H9 (cell line): ENCODE measurements around the gene MSRB1. TPM values are rescaled to one million over a fixed set of nuclear protein-coding genes. Genes with fewer than 3 reads are reported as not detected.

Experiments
- DNase-seq: peaks from one replicate; pipeline ENCODE4 v3.0.0-alpha.2; 2017
- H2AFZ ChIP-seq: one replicate; pipeline ENCODE4 v1.6.1; 2013; ENCODE audit warnings: mild to moderate bottlenecking, low read length, control low read depth, moderate library complexity
- H2AK5ac ChIP-seq: 2 replicates; pipeline ENCODE4 v1.6.1; 2013; ENCODE audit warnings: low read length, control low read depth, mixed read lengths; ENCODE audit not compliant: insufficient read length
- H2BK120ac ChIP-seq: one replicate; pipeline ENCODE4 v1.6.1; 2013; ENCODE audit warnings: low read depth, mild to moderate bottlenecking, low read length, control low read depth, inconsistent platforms; ENCODE audit not compliant: poor library complexity, severe bottlenecking
- H2BK12ac ChIP-seq: 2 replicates; pipeline ENCODE4 v1.6.1; 2013; ENCODE audit warnings: low read length, control low read depth, mixed read lengths, low read depth; ENCODE audit not compliant: insufficient read length
- H2BK15ac ChIP-seq: 2 replicates; pipeline ENCODE4 v1.6.1; 2013; ENCODE audit warnings: low read depth, low read length, control low read depth
- H2BK20ac ChIP-seq: one replicate; pipeline ENCODE4 v1.6.1; 2013; ENCODE audit warnings: low read depth, mild to moderate bottlenecking, low read length, control low read depth, inconsistent platforms; ENCODE audit not compliant: poor library complexity, severe bottlenecking
- H2BK5ac ChIP-seq: 2 replicates; pipeline ENCODE4 v1.6.1; 2013; ENCODE audit warnings: low read length, control low read depth, mixed read lengths; ENCODE audit not compliant: insufficient read length
- H3K14ac ChIP-seq: 2 replicates; pipeline ENCODE4 v1.6.1; 2013; ENCODE audit warnings: low read length, control low read depth; ENCODE audit not compliant: insufficient read depth
- H3K18ac ChIP-seq: 2 replicates; pipeline ENCODE4 v1.6.1; 2013; ENCODE audit warnings: low read depth, mild to moderate bottlenecking, mixed read lengths, low read length, control low read depth; ENCODE audit not compliant: insufficient read length
- H3K23ac ChIP-seq: 2 replicates; pipeline ENCODE4 v1.6.1; 2013; ENCODE audit warnings: low read length, control low read depth, mixed read lengths, low read depth; ENCODE audit not compliant: insufficient read length
- H3K23me2 ChIP-seq: 2 replicates; pipeline ENCODE4 v1.6.1; 2013; ENCODE audit warnings: low read depth, mild to moderate bottlenecking, mixed read lengths, low read length, control low read depth; ENCODE audit not compliant: insufficient read length, poor library complexity, severe bottlenecking
- H3K27ac ChIP-seq: 2 replicates; pipeline ENCODE4 v1.5.1; 2013; ENCODE audit warnings: low read length, control low read depth, mixed read lengths, low read depth; ENCODE audit not compliant: insufficient read length
- H3K27me3 ChIP-seq: 2 replicates; pipeline ENCODE4 v1.6.1; 2013; ENCODE audit warnings: low read length, control low read depth, inconsistent platforms; ENCODE audit not compliant: insufficient read depth
- H3K4ac ChIP-seq: 2 replicates; pipeline ENCODE4 v1.6.1; 2013; ENCODE audit warnings: low read depth, mild to moderate bottlenecking, control low read depth, inconsistent platforms, low read length, moderate library complexity
- H3K4me1 ChIP-seq: 2 replicates; pipeline ENCODE4 v1.6.1; 2013; ENCODE audit warnings: low read length, control low read depth, inconsistent platforms; ENCODE audit not compliant: insufficient read depth
- H3K4me2 ChIP-seq: 2 replicates; pipeline ENCODE4 v1.6.1; 2013; ENCODE audit warnings: low read length, control low read depth, mixed read lengths; ENCODE audit not compliant: insufficient read length, insufficient read depth
- H3K56ac ChIP-seq: 2 replicates; pipeline ENCODE4 v1.6.1; 2013; ENCODE audit warnings: low read depth, mild to moderate bottlenecking, mixed read lengths, low read length, control low read depth; ENCODE audit not compliant: insufficient read length
- H3K79me1 ChIP-seq: 2 replicates; pipeline ENCODE4 v1.6.1; 2013; ENCODE audit warnings: low read depth, mild to moderate bottlenecking, moderate library complexity, low read length, control low read depth, inconsistent platforms; ENCODE audit not compliant: insufficient read depth, poor library complexity, severe bottlenecking
- H3K79me2 ChIP-seq: 2 replicates; pipeline ENCODE4 v1.6.1; 2013; ENCODE audit warnings: low read length, control low read depth, inconsistent platforms; ENCODE audit not compliant: insufficient read depth
- H3K9ac ChIP-seq: 2 replicates; pipeline ENCODE4 v1.6.1; 2013; ENCODE audit warnings: low read length, control low read depth, mixed read lengths; ENCODE audit not compliant: insufficient read length; ENCODE audit errors: extremely low read depth
- H3K9me3 ChIP-seq: one replicate; pipeline ENCODE4 v1.6.1; 2013; ENCODE audit warnings: low read depth, low read length, inconsistent platforms; ENCODE audit not compliant: control insufficient read depth
- H3T11ph ChIP-seq: one replicate; pipeline ENCODE4 v1.6.1; 2013; ENCODE audit warnings: mild to moderate bottlenecking, low read length, control low read depth, inconsistent platforms
- H4K20me1 ChIP-seq: one replicate; pipeline ENCODE4 v1.6.1; 2013; ENCODE audit not compliant: control insufficient read depth, insufficient read length, insufficient read depth
- H4K5ac ChIP-seq: 2 replicates; pipeline ENCODE4 v1.6.1; 2013; ENCODE audit warnings: low read depth, mild to moderate bottlenecking, mixed read lengths, low read length, control low read depth; ENCODE audit not compliant: insufficient read length
- H4K8ac ChIP-seq: replicated peaks from 2 replicates; pipeline ENCODE4 v1.6.1; 2013; ENCODE audit warnings: low read length, control low read depth, mixed read lengths, low read depth; ENCODE audit not compliant: insufficient read length
- H4K91ac ChIP-seq: 2 replicates; pipeline ENCODE4 v1.6.1; 2013; ENCODE audit warnings: low read depth, mild to moderate bottlenecking, moderate library complexity, mixed read lengths, low read length, control low read depth; ENCODE audit not compliant: insufficient read length
- H3K27ac Mint-ChIP-seq, 3 experiments: 2 replicates in 2 of 3; 3 replicates in 1 of 3; pipeline ENCODE4 v1.8.0; 2020 to 2021; ENCODE audit warnings: mixed read lengths in 3 of 3, mild to moderate bottlenecking in 1 of 3, moderate library complexity in 1 of 3
- H3K27me3 Mint-ChIP-seq: 2 replicates; pipeline ENCODE4 v1.8.0; 2021; ENCODE audit warnings: low read depth, mild to moderate bottlenecking, moderate library complexity, mixed read lengths
- H3K36me3 Mint-ChIP-seq, 3 experiments: 2 replicates in 2 of 3; 3 replicates in 1 of 3; pipeline ENCODE4 v1.8.0; 2020 to 2021; ENCODE audit warnings: low read depth in 3 of 3, mixed read lengths in 3 of 3; ENCODE audit not compliant: insufficient read depth in 1 of 3
- H3K4me1 Mint-ChIP-seq, 2 experiments: 2 replicates each; pipeline ENCODE4 v1.8.0; 2020; ENCODE audit warnings: mixed read lengths in 2 of 2
- H3K4me3 Mint-ChIP-seq, 2 experiments: 2 replicates in 1 of 2; 3 replicates in 1 of 2; pipeline ENCODE4 v1.8.0; 2020 to 2021; ENCODE audit warnings: mild to moderate bottlenecking in 2 of 2, mixed read lengths in 2 of 2, moderate library complexity in 1 of 2
- H3K9me3 Mint-ChIP-seq, 2 experiments: 2 replicates in 1 of 2; 3 replicates in 1 of 2; pipeline ENCODE4 v1.8.0; 2020; ENCODE audit warnings: mild to moderate bottlenecking in 2 of 2, mixed read lengths in 2 of 2, moderate library complexity in 1 of 2
- WGBS: extraction: QIAGEN DNeasy Blood & Tissue Kit; methylation state at CpG from one replicate; pipeline ENCODE4 v1.1.7; 2013; ENCODE audit warnings: missing lambda C conversion rate, low lambda C conversion rate, mixed read lengths; ENCODE audit not compliant: insufficient read length; ENCODE audit errors: extremely low coverage; 5-methylcytosine and 5-hydroxymethylcytosine counted together
- total RNA-seq: library from RNA; stranded (reverse); gene quantifications from 2 replicates; pipeline ENCODE4 v1.2.1, GENCODE V29; 2021
- TF ChIP-seq, protein P1 (sequence below): fragments of 200-600 bp; sonication (generic); conservative IDR thresholded peaks from 3 replicates; pipeline ENCODE4 v1.8.0; 2021; ENCODE audit warnings: antibody characterized with exemption, mild to moderate bottlenecking

Gene MSRB1
- total RNA-seq, 1 experiment from 2014 or later = 25.7 TPM

DNA sequence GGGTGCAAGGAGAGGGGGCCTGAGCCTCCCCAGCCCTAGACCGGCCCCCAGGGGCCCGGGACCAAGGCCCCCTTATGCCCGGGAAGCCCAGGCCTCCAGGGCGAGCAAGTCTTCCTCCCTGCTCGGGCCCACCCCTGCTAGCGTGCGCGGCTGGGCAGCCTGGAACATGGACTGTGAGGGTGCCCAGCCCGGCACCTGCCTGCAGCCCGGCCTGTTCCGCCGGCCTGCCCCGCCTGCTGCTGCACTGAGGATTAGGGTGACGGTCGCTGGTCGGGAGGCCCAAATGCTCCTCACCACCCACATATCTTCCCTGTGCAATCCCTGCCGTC, 30.8 kb downstream of the MSRB1 start:
- H3K23me2 ChIP-seq = no peaks in the 10 kb centered on the region
- no peaks in the 10 kb centered on the region for H4K20me1 ChIP-seq
- no peak overlapping the region for H2BK20ac ChIP-seq
- Mint-ChIP-seq H3K27ac (no peak overlapping the region; a peak in 1 of 7 replicates), H3K36me3 (no peaks in the 10 kb centered on the region), H3K27me3 (peaks cover 39% of the 10 kb centered on the region), H3K4me1 (peaks cover 3 to 49% of the 10 kb centered on the region in 2 experiments), H3K9me3 (no peaks in the 10 kb centered on the region), H3K4me3 (no peak overlapping the region)
- H2BK12ac ChIP-seq = no peak overlapping the region
- no peak overlapping the region for H3K23ac ChIP-seq
- DNase-seq = no peak
- no peak overlapping the region for H4K91ac ChIP-seq
- H3T11ph ChIP-seq = no peak overlapping the region
- no peak overlapping the region for H2AFZ ChIP-seq
- no CpG with 5 or more reads among the region's 17 CpGs for WGBS
- no peak overlapping the region for H2BK120ac ChIP-seq
- no peak overlapping the region for H4K5ac ChIP-seq
- H3K9me3 ChIP-seq = no peaks in the 10 kb centered on the region
- H2BK15ac ChIP-seq = no peak overlapping the region
- H3K4me1 ChIP-seq = no peaks in the 10 kb centered on the region; the same call in 1 of the 2 replicates
- no peak overlapping the region for H2BK5ac ChIP-seq
- H3K79me2 ChIP-seq = no peaks in the 10 kb centered on the region
- H3K27me3 ChIP-seq = peaks cover 12% of the 10 kb centered on the region
- no peak overlapping the region for H3K56ac ChIP-seq
- H3K14ac ChIP-seq = no peak overlapping the region
- no peaks in the 10 kb centered on the region for H3K79me1 ChIP-seq
- H4K8ac ChIP-seq = no peak overlapping the region
- H2AK5ac ChIP-seq = no peak overlapping the region
- no peak overlapping the region for H3K4ac ChIP-seq
- no peak overlapping the region for H3K27ac ChIP-seq
- H3K18ac ChIP-seq = no peak overlapping the region
- no peak overlapping the region for H3K9ac ChIP-seq
- no peak overlapping the region for H3K4me2 ChIP-seq
- TF ChIP-seq, protein P1, sequence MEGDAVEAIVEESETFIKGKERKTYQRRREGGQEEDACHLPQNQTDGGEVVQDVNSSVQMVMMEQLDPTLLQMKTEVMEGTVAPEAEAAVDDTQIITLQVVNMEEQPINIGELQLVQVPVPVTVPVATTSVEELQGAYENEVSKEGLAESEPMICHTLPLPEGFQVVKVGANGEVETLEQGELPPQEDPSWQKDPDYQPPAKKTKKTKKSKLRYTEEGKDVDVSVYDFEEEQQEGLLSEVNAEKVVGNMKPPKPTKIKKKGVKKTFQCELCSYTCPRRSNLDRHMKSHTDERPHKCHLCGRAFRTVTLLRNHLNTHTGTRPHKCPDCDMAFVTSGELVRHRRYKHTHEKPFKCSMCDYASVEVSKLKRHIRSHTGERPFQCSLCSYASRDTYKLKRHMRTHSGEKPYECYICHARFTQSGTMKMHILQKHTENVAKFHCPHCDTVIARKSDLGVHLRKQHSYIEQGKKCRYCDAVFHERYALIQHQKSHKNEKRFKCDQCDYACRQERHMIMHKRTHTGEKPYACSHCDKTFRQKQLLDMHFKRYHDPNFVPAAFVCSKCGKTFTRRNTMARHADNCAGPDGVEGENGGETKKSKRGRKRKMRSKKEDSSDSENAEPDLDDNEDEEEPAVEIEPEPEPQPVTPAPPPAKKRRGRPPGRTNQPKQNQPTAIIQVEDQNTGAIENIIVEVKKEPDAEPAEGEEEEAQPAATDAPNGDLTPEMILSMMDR = no peak
